ENCODE data around the gene NEDD8.

The NEDD8 gene

DNA sequence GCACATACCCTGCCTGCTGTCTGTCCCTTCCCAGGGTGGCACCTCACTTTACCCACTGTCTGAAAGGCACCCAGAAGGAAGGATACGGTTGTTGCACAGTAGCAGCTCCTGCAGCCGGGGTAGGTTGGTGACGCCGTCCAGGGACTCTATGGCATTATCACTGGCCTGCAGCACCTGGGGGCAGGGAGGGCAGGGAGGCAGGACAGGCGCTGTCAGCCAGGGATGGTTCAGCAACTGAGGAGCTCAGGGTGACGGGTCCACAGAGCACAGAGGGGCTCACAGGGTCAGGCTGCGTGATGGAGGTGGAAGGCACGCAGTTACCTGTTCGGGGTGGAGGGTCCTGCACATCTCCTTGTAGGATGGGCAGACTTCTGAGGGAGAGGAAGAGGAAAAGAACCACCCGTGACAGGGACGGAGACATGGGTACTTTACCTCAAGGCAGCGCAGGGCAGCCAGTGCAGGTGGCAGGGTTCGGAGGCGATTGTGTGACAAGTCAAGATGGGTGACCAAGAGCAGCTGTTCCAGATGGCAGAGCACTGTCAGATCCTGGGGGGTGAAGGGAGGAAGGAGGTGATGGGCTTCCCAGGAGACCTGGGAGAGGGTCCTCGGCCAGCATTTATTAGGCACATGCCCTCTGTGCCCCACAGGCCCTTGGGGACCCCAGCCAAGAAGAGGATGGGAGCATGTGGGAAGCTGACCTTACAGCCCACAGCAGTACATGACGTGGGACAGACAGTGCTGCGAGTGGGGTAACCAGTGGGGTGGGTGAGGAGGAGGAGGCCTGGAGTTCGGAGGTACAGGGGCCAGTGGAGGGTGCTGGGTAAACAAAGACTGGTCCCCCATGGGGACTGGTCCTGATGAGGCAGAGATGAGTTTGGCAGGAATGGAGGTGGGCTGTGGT, 34.4 kb upstream of the NEDD8 start:
- TF ChIP-seq, protein P1, sequence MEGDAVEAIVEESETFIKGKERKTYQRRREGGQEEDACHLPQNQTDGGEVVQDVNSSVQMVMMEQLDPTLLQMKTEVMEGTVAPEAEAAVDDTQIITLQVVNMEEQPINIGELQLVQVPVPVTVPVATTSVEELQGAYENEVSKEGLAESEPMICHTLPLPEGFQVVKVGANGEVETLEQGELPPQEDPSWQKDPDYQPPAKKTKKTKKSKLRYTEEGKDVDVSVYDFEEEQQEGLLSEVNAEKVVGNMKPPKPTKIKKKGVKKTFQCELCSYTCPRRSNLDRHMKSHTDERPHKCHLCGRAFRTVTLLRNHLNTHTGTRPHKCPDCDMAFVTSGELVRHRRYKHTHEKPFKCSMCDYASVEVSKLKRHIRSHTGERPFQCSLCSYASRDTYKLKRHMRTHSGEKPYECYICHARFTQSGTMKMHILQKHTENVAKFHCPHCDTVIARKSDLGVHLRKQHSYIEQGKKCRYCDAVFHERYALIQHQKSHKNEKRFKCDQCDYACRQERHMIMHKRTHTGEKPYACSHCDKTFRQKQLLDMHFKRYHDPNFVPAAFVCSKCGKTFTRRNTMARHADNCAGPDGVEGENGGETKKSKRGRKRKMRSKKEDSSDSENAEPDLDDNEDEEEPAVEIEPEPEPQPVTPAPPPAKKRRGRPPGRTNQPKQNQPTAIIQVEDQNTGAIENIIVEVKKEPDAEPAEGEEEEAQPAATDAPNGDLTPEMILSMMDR (IDR thresholded peaks at IDR 0.05; ENCODE audit: control extremely low read depth, extremely low read depth, low read depth, missing control alignments) = no peak
- no peak for DNase-seq (ENCODE audit: extremely low spot score)
- CTCF ChIA-PET = interaction anchor here (1.0 to 9.2 kb wide), 5 partner anchors 14 to 170 kb away, joined by 3 to 67 read pairs (median 3); partner anchors contain the start of genes CIDEB and LTB4R2
- POLR2A ChIA-PET = no interaction called here

DNA sequence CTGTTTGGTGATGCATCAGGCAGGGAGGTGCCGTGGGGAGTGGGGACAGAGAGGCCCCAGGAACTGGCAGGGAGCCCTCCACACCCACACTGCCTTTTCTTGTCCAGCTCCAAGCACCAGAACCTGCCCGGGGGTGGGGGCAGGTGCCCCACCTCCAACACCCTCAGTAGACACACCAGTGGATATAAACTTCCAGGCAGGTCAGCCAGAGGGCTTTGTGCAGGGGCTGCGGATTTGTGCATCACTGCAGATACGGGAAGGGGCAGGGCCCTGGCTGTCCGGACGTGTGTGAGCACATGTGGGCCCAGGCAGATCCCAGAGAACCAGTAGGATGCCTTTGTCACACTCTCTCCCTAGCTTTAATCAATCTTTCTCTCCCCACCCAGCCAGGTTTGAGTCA, 32.1 kb upstream of the NEDD8 start:
- CTCF ChIA-PET = interaction anchor here (3.7 to 9.2 kb wide), 2 partner anchors 33 to 44 kb away, joined by 13 to 67 read pairs; partner anchors contain the start of genes CIDEB and LTB4R2
- no peak for DNase-seq (ENCODE audit: extremely low spot score)
- TF ChIP-seq, protein P1 (IDR thresholded peaks at IDR 0.05; ENCODE audit: control extremely low read depth, extremely low read depth, low read depth, missing control alignments) = no peak
- POLR2A ChIA-PET = no interaction called here

DNA sequence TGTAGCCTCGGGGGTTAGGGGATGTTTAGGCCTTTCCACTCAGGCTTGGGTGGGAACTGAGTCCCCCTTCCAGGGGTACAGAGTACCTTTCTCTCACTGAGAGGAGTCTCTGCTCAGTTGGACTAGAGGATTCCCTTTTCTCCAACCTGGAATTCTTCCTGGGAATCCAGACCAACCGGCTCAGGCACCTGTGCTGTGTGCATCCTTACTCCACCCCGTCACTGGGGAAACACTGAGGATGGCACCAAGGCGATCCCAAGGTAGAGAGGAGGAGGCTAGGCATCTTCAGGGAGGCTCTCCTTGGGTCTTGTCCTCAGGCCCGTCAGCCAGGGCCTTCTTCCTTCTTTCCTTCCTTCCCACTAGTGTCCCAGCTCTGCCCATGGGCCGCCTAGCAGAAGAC, 31.7 kb upstream of the NEDD8 start:
- ChIA-PET POLR2A (no interaction called here), CTCF (interaction anchor here (1.1 to 9.2 kb wide), 4 partner anchors 12 to 44 kb away, joined by 3 to 67 read pairs (median 12); partner anchors contain the start of genes CIDEB, LTB4R2 and TINF2)
- DNase-seq (ENCODE audit: extremely low spot score) = no peak
- TF ChIP-seq, protein P1 (IDR thresholded peaks at IDR 0.05; ENCODE audit: control extremely low read depth, extremely low read depth, low read depth, missing control alignments) = no peak

DNA sequence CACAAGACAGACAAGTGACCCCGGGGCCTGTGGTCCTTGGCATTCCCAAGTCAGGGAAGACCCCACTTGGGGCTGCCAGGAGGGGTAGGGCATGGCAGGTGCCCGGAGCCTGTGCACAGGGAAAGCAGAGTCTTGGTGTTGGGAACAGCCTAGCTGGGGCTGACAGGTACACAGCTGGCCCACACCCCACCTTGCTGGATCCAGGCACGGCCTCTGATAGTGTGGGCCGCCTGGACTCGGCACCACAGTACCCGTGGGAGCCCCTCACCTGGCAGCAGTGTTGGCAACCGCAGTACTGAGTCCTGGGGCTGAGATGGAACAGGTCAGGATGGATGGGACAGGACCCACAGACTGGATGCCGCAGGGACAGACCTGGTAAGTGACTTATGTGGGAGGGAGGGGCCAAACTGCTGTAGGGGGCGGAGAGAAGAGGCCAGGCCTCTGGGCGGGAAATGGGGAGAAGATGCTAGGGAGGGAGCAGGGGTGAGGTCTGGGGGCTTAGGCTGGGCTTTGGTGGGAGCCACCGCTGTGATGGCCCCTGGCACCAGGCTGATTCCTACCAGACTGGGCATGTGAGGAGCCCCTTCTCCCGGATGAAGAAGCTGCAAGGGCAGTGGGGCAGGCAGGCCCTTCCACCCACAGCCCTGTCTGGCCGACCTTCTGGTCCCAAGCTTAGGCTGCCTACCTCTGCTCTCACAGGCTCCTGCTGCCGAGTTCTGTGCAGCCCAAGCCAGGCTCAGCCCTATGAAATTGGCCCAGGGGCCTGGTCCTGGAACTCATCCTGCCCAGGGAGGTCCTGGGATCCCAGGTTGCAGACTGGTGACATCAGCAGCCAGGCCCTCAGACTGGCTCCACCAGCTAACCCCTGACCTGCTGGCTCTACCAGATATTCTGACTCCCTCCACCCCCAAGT, 30.9 kb upstream of the NEDD8 start, which contains the start of gene TGM1:
TGM1 (minus strand) TSS at position 357 of the 913 bp plus-strand sequence. CDS start 825 bp downstream, outside the sequence.
- TF ChIP-seq, protein P1 (IDR thresholded peaks at IDR 0.05; ENCODE audit: control extremely low read depth, extremely low read depth, low read depth, missing control alignments) = no peak
- ChIA-PET POLR2A (interaction anchor here (0.9 kb wide), 1 partner anchor 27 kb away, joined by 3 read pairs; no protein-coding TSS in a partner anchor), CTCF (interaction anchor here (1.1 to 9.2 kb wide), 6 partner anchors 8 to 45 kb away, joined by 3 to 67 read pairs (median 11); partner anchors contain the start of genes CIDEB, LTB4R2, RABGGTA and TINF2)
- DNase-seq (ENCODE audit: extremely low spot score) = no peak

DNA sequence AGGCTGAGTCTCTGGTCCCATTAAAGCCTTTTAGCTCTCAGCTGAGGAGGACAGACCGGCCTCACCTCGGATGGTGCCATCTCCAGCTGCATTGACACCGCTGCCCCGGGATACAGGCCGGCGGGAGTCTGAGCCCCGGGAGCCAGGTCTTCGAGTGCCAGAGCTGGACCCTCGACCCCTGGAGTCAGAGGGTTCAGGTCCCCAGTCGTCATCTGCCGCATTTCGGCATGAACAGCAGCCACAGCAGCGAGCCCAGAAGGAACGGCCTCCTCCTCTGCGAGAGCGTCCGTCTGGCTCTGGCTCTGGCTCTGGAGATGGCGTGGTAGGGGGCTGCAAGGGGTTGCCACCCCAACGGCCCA, 29.8 kb upstream of the NEDD8 start:
- POLR2A ChIA-PET = interaction anchor here (0.8 to 2.0 kb wide), 3 partner anchors 8 to 10 kb away, joined by 3 to 6 read pairs (median 5); partner anchors contain the start of gene RABGGTA
- DNase-seq (ENCODE audit: extremely low spot score) = no peak
- TF ChIP-seq, protein P1 (IDR thresholded peaks at IDR 0.05; ENCODE audit: control extremely low read depth, extremely low read depth, low read depth, missing control alignments) = no peak
- CTCF ChIA-PET = interaction anchor here (1.3 to 2.8 kb wide), 4 partner anchors 9 to 35 kb away, joined by 4 to 12 read pairs (median 10); partner anchors contain the start of genes RABGGTA and TINF2
